Activated naive CD8-positive, alpha-beta T cell treated with anti-CD3 and anti-CD28 coated beads, Interleukin-2, amount 50 U/mL, for 24 hours (primary cell): ENCODE measurements around the gene NCAPD3.
A peak's percentile ranks its signal among the peaks of the same experiment; 100 is the strongest.
"Not testable (repeated sequence)": the region's sequence is repeated elsewhere in the genome, so short reads cannot be mapped to it uniquely, and the experiment has no call there.

ENCODE experiments used
- ATAC-seq: fragments of 150-1000 bp; cut with Tn5 transposase; one replicate; pipeline ENCODE4 v1.10.0; 2021
- DNase-seq: peaks from one replicate; pipeline ENCODE4 v3.0.0; 2021
- H3K27ac Mint-ChIP-seq: one replicate; pipeline ENCODE4 v1.8.0; 2021; ENCODE audit warnings: mild to moderate bottlenecking, mixed read lengths
- H3K27me3 Mint-ChIP-seq: one replicate; pipeline ENCODE4 v1.8.0; 2021; ENCODE audit warnings: mixed read lengths
- H3K36me3 Mint-ChIP-seq: one replicate; pipeline ENCODE4 v1.8.0; 2021; ENCODE audit warnings: low read depth, mixed read lengths
- H3K4me1 Mint-ChIP-seq: one replicate; pipeline ENCODE4 v1.8.0; 2021; ENCODE audit warnings: mixed read lengths
- H3K4me3 Mint-ChIP-seq: one replicate; pipeline ENCODE4 v1.8.0; 2021; ENCODE audit warnings: mild to moderate bottlenecking, moderate library complexity, mixed read lengths
- H3K9me3 Mint-ChIP-seq: one replicate; pipeline ENCODE4 v1.8.0; 2021; ENCODE audit warnings: mixed read lengths

The NCAPD3 gene

DNA sequence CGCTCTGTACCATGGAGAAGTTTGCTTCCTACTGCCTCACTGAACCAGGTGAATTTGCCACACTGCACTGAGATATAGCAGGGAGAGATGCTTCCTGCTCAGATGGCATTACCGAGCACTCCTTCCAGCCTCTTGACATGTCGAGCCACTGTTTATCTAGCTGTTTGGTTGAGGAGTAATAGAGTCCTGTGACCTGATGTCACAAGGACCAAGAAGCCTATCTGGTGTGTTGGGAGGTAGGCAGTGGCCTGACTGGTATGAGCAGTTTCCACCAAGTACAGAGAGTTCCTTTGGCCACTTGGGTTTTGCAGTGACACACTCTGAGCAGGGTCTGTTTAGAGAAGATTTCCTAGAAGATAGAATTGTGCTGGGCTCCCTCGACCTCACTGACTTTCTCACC is 34.8 kb upstream of the NCAPD3 start:
- Mint-ChIP-seq H3K27me3 (no peaks in the 10 kb centered on the region), H3K4me3 (no peak overlapping the region), H3K4me1 (peaks cover 15% of the 10 kb centered on the region), H3K27ac (no peak overlapping the region), H3K9me3 (no peaks in the 10 kb centered on the region), H3K36me3 (peaks cover 12% of the 10 kb centered on the region)
- DNase-seq (no peak), ATAC-seq (no peak)

DNA sequence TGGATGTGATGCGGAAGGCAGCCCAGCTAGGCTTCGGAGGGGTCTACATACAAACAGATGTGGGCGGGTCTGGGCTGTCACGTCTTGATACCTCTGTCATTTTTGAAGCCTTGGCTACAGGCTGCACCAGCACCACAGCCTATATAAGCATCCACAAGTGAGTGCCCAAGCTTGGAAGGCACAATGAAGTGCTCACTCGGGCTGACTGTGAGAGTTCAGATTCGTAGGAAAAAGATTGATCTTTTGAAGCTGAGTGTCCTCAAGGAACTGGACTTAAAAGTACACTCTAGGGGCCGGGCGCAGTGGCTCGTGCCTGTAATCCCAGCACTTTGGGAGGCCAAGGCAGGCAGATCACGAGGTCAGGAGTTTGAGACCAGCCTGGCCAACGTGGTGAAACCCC is 33.3 kb upstream of the NCAPD3 start:
- ATAC-seq (no peak), DNase-seq (no peak)
- Mint-ChIP-seq H3K4me1 (peaks cover 20% of the 10 kb centered on the region), H3K36me3 (peaks cover 9% of the 10 kb centered on the region), H3K27me3 (no peaks in the 10 kb centered on the region), H3K9me3 (no peaks in the 10 kb centered on the region), H3K4me3 (no peak overlapping the region), H3K27ac (no peak overlapping the region)

DNA sequence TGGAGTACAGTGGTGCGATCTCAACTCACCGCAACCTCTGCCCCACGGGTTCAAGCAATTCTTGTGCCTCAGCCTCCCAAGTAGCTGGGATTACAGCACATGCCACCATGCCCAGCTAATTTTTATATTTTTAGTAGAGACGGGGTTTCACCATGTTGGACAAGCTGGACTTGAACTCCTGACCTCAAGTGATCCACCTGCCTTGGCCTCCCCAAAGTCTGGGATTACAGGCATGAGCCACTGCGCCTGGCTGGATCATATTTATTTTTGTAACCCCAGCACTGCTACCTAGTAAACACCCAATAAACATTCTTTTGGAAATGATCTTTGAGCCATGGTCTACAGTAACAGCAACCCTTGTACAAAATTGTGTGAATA is 31.4 kb upstream of the NCAPD3 start:
- Mint-ChIP-seq H3K4me1 (peaks cover 25% of the 10 kb centered on the region), H3K4me3 (peak overlapping the region; percentile 96)
- not testable (repeated sequence) for H3K27ac Mint-ChIP-seq, H3K36me3 Mint-ChIP-seq, ATAC-seq, H3K27me3 Mint-ChIP-seq, DNase-seq, H3K9me3 Mint-ChIP-seq

DNA sequence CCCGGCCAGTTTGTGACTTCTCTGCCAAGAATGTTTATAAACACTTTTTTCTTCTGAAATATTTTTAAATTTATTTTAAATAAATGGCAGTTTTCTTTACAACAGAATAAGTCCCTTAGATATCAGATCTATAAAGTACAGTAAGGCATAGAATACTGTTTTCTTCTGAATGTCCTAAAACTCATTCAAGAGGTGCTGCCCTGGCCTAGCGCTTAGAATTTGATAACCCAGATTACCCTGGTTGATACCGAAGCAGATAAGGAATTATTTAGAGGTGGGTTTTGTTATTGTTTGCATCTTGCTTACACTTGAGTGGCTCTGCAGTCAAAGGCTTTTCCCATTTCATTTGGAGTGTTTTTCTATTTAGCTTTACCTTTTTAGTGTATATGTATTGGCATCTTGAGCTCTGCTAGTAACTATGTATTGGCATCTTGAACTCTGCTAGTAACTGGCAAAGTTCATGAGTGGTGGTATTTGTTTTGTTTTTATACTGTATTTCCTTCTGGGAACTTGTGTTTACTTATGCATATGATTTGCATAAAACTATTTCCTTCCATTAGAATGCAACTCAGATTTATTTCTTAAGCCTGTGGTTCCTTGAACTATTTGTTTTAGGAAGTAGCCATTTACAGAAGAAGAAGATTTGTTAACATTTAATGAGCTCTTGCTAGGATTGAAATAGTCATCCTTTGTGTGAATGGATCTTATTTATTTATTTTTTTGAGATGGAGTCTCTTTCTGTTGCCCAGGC is 30.8 kb upstream of the NCAPD3 start:
- H3K4me3 Mint-ChIP-seq = peak overlapping the region; percentile 96
- peak overlapping the region; percentile 80 for H3K27ac Mint-ChIP-seq
- no peaks in the 10 kb centered on the region for H3K9me3 Mint-ChIP-seq
- peaks cover 7% of the 10 kb centered on the region for H3K36me3 Mint-ChIP-seq
- peaks cover 25% of the 10 kb centered on the region for H3K4me1 Mint-ChIP-seq
- ATAC-seq = no peak
- H3K27me3 Mint-ChIP-seq = no peaks in the 10 kb centered on the region
- no peak for DNase-seq

DNA sequence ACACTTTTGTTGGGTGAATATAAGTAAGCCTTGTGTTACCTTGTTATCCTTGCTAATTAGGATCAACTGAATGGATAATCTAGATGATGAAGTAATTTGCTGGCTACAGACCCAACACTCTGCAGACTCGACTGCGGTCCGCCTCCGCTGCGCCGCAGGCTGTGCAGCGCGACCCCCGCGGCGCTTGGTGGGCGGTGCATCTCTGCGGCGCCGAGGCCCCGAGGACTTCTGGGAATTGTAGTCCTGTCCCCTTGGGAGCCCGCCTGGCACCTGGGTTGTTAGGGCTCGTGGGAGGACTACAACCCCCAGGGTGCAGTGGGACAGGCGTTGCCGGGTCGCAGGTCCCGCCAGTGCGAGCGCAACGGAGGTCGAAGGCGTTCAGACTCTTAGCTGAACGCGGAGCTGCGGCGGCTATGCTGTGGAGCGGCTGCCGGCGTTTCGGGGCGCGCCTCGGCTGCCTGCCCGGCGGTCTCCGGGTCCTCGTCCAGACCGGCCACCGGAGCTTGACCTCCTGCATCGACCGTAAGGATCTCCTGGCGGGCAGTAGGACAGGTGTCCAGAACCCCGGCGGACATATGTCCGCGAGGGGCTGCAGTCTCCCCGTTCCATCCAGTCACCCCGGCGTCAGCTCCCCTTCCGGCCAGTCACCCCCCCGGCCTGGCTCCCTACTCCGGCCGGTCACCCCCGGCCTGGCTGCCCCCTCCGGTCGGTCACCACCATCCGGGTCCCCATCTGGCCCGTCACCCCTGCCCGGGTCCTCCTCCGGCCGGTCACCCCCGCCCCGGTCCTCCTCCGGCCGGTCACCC is 29.6 kb upstream of the NCAPD3 start, which contains the start of the genes ACAD8 and THYN1:
Gene ACAD8 (plus strand): TSS at position 381 of the 806 bp plus-strand sequence. CDS start 33 bp downstream, at position 414.
Gene THYN1 (minus strand): TSS at position 165 of the 806 bp plus-strand sequence. CDS start 470 bp downstream, outside the sequence.
- Mint-ChIP-seq H3K9me3 (no peaks in the 10 kb centered on the region), H3K27ac (peak within 1 kb of the TSS; percentile 86), H3K4me1 (peaks cover 25% of the 10 kb centered on the region), H3K36me3 (peaks cover 5% of the 10 kb centered on the region), H3K27me3 (no peaks in the 10 kb centered on the region), H3K4me3 (peak within 1 kb of the TSS; percentile 96)
- DNase-seq = peak; percentile 94
- peak; percentile 100 for ATAC-seq

DNA sequence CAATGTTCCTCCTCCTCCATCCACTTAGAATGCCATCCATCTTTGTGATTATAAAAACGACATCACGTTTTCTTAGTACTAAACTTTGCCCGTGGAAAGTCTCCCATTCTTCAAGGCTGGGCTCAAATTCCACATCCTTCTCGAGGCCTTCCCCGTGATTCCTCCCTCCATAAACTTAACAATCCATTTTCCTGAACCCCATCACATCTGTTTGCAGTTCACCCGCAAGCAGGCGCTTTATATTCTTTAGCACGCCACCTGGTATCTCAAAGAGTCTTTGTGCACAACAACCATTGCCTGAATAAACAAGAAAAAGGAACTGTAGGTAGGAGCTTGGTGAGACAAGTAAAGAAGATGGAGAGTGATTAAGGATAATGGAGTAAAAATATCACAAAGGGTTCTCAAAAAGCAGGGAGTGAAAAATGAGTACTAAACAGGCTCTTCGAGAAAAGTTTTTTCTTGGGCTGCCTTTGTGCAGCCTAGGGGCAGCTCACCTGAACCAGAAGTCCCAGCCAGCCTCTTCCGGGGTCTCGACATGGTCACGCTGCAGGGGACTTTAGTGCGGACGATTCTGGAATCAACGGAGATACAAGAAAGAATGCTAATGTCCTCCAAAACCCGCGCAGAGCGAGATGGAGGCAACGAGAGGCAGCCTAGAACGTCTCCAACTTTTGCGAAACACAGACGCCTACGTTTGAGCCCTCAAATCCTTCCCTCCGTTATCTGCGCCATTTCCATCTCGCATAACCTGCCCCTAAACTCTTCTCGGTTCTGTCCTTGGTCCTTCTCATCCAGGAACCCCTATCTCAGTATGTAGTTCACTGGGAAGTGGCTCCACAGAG is 28.8 kb upstream of the NCAPD3 start:
- Mint-ChIP-seq H3K36me3 (peaks cover 8% of the 10 kb centered on the region), H3K4me1 (peaks cover 25% of the 10 kb centered on the region), H3K4me3 (peak overlapping the region; percentile 96), H3K27ac (peak overlapping the region; percentile 86), H3K27me3 (no peaks in the 10 kb centered on the region), H3K9me3 (no peaks in the 10 kb centered on the region)
- ATAC-seq = peak; percentile 16
- DNase-seq = peak; percentile 34

DNA sequence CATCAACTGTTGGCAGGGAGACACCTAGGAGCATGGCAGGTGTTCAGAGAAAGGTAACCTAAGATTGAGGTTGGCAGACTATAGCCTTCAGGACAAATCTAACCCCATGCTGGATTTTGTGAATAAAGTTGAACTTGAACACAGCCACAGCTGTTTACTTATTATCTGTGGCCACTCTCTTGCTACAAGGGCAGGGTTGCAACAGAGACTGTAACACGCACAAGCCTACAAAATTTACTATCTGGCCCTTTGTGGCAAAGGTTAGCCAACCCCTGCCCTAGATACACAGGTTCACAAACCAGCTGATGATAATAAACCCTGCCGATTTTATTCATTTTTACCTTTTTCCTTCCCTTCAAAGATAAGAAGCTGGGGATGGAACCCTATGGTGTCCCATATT is 26.9 kb upstream of the NCAPD3 start:
- Mint-ChIP-seq H3K27ac (no peak overlapping the region), H3K27me3 (no peaks in the 10 kb centered on the region), H3K4me3 (no peak overlapping the region), H3K9me3 (no peaks in the 10 kb centered on the region), H3K4me1 (peaks cover 24% of the 10 kb centered on the region), H3K36me3 (peaks cover 14% of the 10 kb centered on the region)
- ATAC-seq (no peak), DNase-seq (no peak)

DNA sequence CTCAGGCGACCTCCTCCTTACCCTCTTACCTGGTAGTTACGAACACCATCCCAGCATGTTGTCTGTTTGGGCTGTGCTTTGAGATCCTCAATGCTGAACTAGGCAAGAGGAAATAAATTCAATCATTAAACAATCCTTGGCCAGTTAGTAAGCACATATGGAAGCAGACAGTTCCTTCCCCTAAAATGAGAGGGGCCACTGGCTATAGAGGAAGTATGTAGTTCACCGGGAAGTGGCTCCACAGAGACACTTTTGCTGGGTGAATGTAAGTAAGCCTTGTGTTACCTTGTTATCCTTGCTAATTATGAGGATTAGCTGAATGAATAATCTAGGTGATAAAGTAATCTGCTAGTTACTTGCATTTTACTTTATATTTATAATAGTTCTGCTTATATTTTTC is 26.5 kb upstream of the NCAPD3 start:
- Mint-ChIP-seq H3K27me3 (no peaks in the 10 kb centered on the region), H3K4me1 (peaks cover 21% of the 10 kb centered on the region), H3K4me3 (no peak overlapping the region), H3K9me3 (no peaks in the 10 kb centered on the region), H3K36me3 (peaks cover 14% of the 10 kb centered on the region), H3K27ac (no peak overlapping the region)
- ATAC-seq (no peak), DNase-seq (no peak)

DNA sequence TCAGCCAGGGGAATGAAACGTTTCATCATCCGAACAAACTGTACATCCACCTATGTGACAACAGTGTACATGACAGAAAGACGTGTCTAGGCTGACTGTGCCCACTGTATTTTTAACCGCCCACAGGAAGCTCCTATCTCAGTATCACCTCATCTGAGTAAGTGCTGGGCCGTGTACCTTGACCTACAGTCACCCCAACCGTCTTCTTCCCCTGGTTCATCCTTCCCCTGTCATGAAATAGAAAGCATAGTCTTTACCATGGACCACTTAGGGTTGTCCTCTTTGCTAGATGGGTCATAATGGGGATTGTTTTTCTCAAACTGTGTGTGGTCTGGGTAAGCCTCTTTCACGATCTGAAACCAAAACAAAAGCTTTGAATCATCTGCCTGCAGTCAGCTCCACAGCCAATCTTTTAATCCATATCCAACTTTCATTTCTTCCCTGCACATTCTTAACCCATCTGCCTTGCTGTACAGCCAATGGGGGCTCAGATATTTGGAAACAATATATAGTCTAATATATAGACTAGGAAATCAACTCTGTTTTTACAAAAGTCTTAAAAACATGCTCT is 25.2 kb upstream of the NCAPD3 start:
- no peak for DNase-seq
- peaks cover 11% of the 10 kb centered on the region for H3K4me1 Mint-ChIP-seq
- no peak for ATAC-seq
- peaks cover 17% of the 10 kb centered on the region for H3K36me3 Mint-ChIP-seq
- peak overlapping the region; percentile 13 for H3K27ac Mint-ChIP-seq
- H3K27me3 Mint-ChIP-seq = no peaks in the 10 kb centered on the region
- no peaks in the 10 kb centered on the region for H3K9me3 Mint-ChIP-seq
- H3K4me3 Mint-ChIP-seq = no peak overlapping the region

DNA sequence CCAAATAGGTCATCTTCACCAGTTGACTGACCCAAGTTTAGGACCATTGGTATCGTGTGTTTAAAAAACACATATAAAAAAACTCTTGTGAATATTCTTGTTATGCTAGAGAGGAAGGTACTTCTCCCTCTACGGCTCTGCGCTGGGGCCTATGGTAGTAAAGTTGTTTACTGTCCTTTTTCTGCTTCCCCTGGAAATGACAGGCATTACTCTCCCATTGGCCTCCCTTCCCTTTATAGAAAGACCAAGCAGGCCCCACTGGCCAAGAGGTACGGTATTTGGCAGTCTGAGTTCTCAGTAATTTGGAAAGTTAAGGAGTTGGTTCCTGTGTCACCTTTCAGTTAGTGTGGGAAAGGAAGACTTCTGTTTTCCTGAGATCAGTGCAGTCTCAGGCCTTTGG is 22.9 kb upstream of the NCAPD3 start:
- Mint-ChIP-seq H3K27me3 (no peaks in the 10 kb centered on the region), H3K36me3 (peaks cover 21% of the 10 kb centered on the region), H3K9me3 (no peaks in the 10 kb centered on the region), H3K4me3 (no peak overlapping the region), H3K4me1 (peaks cover 2% of the 10 kb centered on the region), H3K27ac (no peak overlapping the region)
- DNase-seq (no peak), ATAC-seq (no peak)

DNA sequence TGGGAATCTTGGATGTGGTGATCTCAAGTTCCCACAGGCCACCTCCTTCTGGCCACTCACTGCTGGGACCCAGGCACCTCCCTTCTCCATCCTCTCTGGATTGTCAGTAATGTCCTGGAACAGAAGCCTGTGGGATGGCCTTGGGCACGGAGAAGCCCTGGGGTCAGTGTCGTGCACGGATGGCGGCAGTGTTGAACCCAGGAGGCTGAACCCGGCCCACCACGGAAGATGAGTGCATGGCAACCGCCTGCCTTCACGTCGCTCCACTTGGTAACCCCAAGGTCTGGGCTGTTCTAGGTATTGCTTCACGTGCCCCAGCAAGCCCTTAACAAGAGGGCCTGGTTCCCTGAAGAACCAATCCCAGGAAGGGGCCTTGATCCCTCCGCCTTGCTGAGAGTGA is 22.3 kb upstream of the NCAPD3 start:
- no peak overlapping the region for H3K4me3 Mint-ChIP-seq
- H3K36me3 Mint-ChIP-seq = peaks cover 21% of the 10 kb centered on the region

DNA sequence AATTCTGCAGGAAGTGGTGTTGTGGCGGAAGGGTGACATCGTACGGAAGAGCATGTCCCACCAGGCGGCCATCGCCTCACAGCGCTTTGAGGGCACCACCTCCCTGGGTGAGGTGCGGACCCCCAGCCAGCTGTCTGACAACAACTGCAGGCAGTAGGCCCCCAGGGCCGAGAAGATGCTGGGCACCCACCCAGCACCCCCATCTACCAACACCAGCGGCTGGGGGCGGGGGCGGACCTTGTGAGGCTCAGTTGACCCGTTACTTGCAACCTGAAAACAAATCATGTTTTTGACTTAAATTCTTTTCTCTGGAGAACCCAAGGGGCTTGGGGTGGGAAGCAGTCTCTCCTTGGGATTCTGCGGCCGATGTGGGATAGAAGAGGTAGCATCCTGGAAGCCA is 21.7 kb upstream of the NCAPD3 start:
- Mint-ChIP-seq H3K4me3 (no peak overlapping the region), H3K9me3 (no peaks in the 10 kb centered on the region), H3K27me3 (no peaks in the 10 kb centered on the region), H3K4me1 (no peaks in the 10 kb centered on the region), H3K27ac (no peak overlapping the region), H3K36me3 (peaks cover 21% of the 10 kb centered on the region)
- DNase-seq (no peak), ATAC-seq (no peak)

More for the DNA sequence above, 22.3 kb upstream of the NCAPD3 start:
- Mint-ChIP-seq H3K4me1 (no peaks in the 10 kb centered on the region), H3K27me3 (no peaks in the 10 kb centered on the region), H3K9me3 (no peaks in the 10 kb centered on the region), H3K27ac (no peak overlapping the region)
- no peak for DNase-seq
- no peak for ATAC-seq

DNA sequence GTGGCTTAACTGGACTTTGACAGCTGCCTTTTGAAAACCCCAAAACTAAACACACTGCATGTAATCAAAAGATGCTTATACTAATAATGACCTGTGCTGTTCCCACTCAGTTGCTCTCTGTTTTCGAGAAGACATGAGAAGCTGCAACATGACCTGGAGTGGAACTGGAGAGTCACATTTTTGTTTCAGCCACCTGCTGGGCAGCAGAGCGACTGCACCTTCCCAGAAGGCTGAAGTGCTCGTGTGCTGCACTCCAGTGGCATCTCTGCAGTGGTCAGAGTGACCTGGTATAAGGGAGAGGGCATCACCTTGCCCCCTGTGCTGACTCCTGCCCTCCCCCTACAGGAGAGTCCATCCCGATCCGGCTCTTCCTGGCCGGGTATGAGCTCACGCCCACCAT is 20.8 kb upstream of the NCAPD3 start:
- no peaks in the 10 kb centered on the region for H3K27me3 Mint-ChIP-seq
- DNase-seq = no peak
- no peak overlapping the region for H3K27ac Mint-ChIP-seq
- H3K4me1 Mint-ChIP-seq = no peaks in the 10 kb centered on the region
- H3K4me3 Mint-ChIP-seq = no peak overlapping the region
- ATAC-seq = no peak
- peaks cover 21% of the 10 kb centered on the region for H3K36me3 Mint-ChIP-seq
- H3K9me3 Mint-ChIP-seq = no peaks in the 10 kb centered on the region

DNA sequence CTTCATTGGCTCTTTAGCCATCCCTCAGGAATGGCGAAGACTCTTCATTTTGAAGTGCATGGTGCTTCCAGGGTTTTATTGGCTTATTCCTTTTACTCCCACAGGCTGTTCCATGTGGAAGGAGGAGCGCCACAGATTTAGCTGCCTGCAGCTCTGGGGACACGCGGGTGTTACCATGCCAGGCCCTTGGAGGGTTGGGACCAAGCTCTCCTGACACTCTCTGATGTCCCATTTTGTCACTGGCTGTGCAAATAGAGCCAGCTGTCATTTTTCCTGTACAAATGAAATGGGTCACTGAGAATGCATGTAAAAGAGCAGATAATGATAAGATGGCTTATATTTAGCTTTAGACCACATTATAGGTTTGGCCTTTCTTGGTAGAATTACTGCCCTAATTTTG is 20.1 kb upstream of the NCAPD3 start:
- Mint-ChIP-seq H3K4me3 (no peak overlapping the region), H3K9me3 (no peaks in the 10 kb centered on the region), H3K27me3 (no peaks in the 10 kb centered on the region), H3K4me1 (no peaks in the 10 kb centered on the region), H3K36me3 (peaks cover 18% of the 10 kb centered on the region), H3K27ac (no peak overlapping the region)
- ATAC-seq = no peak
- DNase-seq = no peak
